Measurements from ENCODE around the gene ARPP21.

ARPP21 gene

GRCh38 chr3:35723480-35724097 lies 84.3 kb downstream of the ARPP21 start:
- TF ChIP-seq CTCF (IDR thresholded peaks at IDR 0.05): no peak

GRCh38 chr3:35724106-35724505 lies 84.8 kb downstream of the ARPP21 start:
- no peak for TF ChIP-seq CTCF (IDR thresholded peaks at IDR 0.05)

- TF ChIP-seq CTCF (IDR thresholded peaks at IDR 0.05): no peak
These were observed 87.9 kb downstream of the ARPP21 start for GRCh38 chr3:35727179-35727578.

GRCh38 chr3:35733341-35733740 lies 94.0 kb downstream of the ARPP21 start:
- no peak for TF ChIP-seq CTCF (IDR thresholded peaks at IDR 0.05)

GRCh38 chr3:35733864-35734263 lies 94.5 kb downstream of the ARPP21 start:
- no peak for TF ChIP-seq CTCF (IDR thresholded peaks at IDR 0.05)

- no peak for TF ChIP-seq CTCF (IDR thresholded peaks at IDR 0.05)
These were observed 97.8 kb downstream of the ARPP21 start for GRCh38 chr3:35737080-35737479.

GRCh38 chr3:35737527-35737926 lies 98.2 kb downstream of the ARPP21 start:
- no peak for TF ChIP-seq CTCF (IDR thresholded peaks at IDR 0.05)

All from LNCAP (cell line).